ENCODE data around the gene LYPLAL1. TPM values are rescaled to one million over a fixed set of nuclear protein-coding genes. Genes with fewer than 3 reads are reported as not detected.

Gene LYPLAL1
- total and polyA plus RNA-seq, 2 of the 8 experiments (the other 6 are each of a cell fraction or from before 2014, with no cell fraction given): 6.3 to 23.8 TPM

- H3K36me3 ChIP-seq (ENCODE audit: control insufficient read depth in 2 of 4, insufficient read depth in 4 of 4, low read length in 3 of 4): no peaks in the 10 kb centered on the region
- H3K14ac ChIP-seq (ENCODE audit: insufficient read length): no peak overlapping the region
- FAIRE-seq (no peak), DNase-seq (ENCODE audit: low read depth in 1 of 2, low spot score in 2 of 2) (no peak)
- H2AFZ ChIP-seq (ENCODE audit: low read length): no peak overlapping the region
- no peak overlapping the region for H3K18ac ChIP-seq (ENCODE audit: extremely low read depth, low read length)
- no peak overlapping the region for H2BK12ac ChIP-seq (ENCODE audit: low read depth, low read length)
- whole genome bisulfite sequencing, 2 experiments (ENCODE audit: extremely low coverage in 1 of 2, insufficient coverage in 1 of 2, insufficient read length in 1 of 2, insufficient replicate concordance in 2 of 2, low coverage in 1 of 2, low lambda C conversion rate in 2 of 2, missing lambda C conversion rate in 1 of 2): 99% methylated on average over 2 of the region's 2 CpGs; no CpG with 5 or more reads in 1 of the 2 experiments
- H3K4ac ChIP-seq (replicated peaks; ENCODE audit: insufficient read length, low read depth, low read length): no peak overlapping the region
- H2AK5ac ChIP-seq (ENCODE audit: low read depth, low read length): no peak overlapping the region
- no peak overlapping the region for H2BK5ac ChIP-seq (ENCODE audit: low read depth, low read length)
- no peak overlapping the region for H2BK15ac ChIP-seq (ENCODE audit: low read length)
- H3K23me2 ChIP-seq (ENCODE audit: low read depth, low read length): no peaks in the 10 kb centered on the region
- no peak overlapping the region for H2BK20ac ChIP-seq (ENCODE audit: low read length)
- H4K8ac ChIP-seq (ENCODE audit: extremely low read depth, insufficient read depth, low read length): no peak overlapping the region
- no peaks in the 10 kb centered on the region for H3K9me3 ChIP-seq (ENCODE audit: insufficient read depth in 2 of 2, low read depth in 1 of 2, low read length in 1 of 2)
- POLR2A ChIA-PET (ENCODE audit: partially characterized antibody): no interaction called here
- no peak overlapping the region for H3K4me3 ChIP-seq (ENCODE audit: extremely low read depth in 1 of 4, insufficient read depth in 2 of 4, low read depth in 3 of 4, low read length in 4 of 4)
- no peaks in the 10 kb centered on the region for H3K27me3 ChIP-seq (replicated peaks in 1 of 4; ENCODE audit: control insufficient read depth in 3 of 4, extremely low read depth in 1 of 4, insufficient read depth in 3 of 4, low read length in 3 of 4)
- no peak overlapping the region for H4K91ac ChIP-seq (replicated peaks; ENCODE audit: insufficient read length, low read length)
- H3K9ac ChIP-seq (replicated peaks in 1 of 4; ENCODE audit: extremely low read depth in 1 of 4, low read depth in 3 of 4, low read length in 3 of 4): no peak overlapping the region
- H3K4me1 ChIP-seq (replicated peaks in 1 of 4; ENCODE audit: control insufficient read depth in 3 of 4, insufficient read depth in 4 of 4, low read length in 3 of 4): no peaks in the 10 kb centered on the region
- H3K79me2 ChIP-seq (ENCODE audit: control insufficient read depth in 1 of 2, insufficient read depth in 2 of 2, low read length in 2 of 2): no peaks in the 10 kb centered on the region
- H4K20me1 ChIP-seq (replicated peaks in 1 of 2; ENCODE audit: control insufficient read depth in 1 of 2, insufficient read depth in 2 of 2, low read length in 2 of 2): no peaks in the 10 kb centered on the region
- H3K23ac ChIP-seq (ENCODE audit: insufficient read length): no peak overlapping the region
- no peak overlapping the region for H2BK120ac ChIP-seq (replicated peaks; ENCODE audit: low read depth, low read length)
- H3K79me1 ChIP-seq (ENCODE audit: low read depth, low read length): no peaks in the 10 kb centered on the region
- H3K56ac ChIP-seq (replicated peaks; ENCODE audit: insufficient read length, low read depth, low read length): no peak overlapping the region
- CTCF ChIA-PET (ENCODE audit: partially characterized antibody): interaction anchor here (0.9 kb wide), 1 partner anchor 74 kb away, joined by 4 read pairs; no protein-coding TSS in a partner anchor
- no peak overlapping the region for H4K5ac ChIP-seq (ENCODE audit: insufficient read length, low read depth, low read length)
- no peak overlapping the region for H3K27ac ChIP-seq (ENCODE audit: low read depth, low read length)
- H3K4me2 ChIP-seq (ENCODE audit: insufficient read depth in 1 of 2, low read depth in 2 of 2, low read length in 2 of 2): no peak overlapping the region
- TF ChIP-seq ASH2L (IDR thresholded peaks at IDR 0.05; ENCODE audit: low read length): no peak
- no peak for TF ChIP-seq HDAC2 (IDR thresholded peaks at IDR 0.05; ENCODE audit: borderline replicate concordance in 1 of 2, low read depth in 2 of 2, low read length in 2 of 2)
- no peak for TF ChIP-seq KDM1A (IDR thresholded peaks at IDR 0.05; ENCODE audit: borderline replicate concordance, low read length)
- no peak for TF ChIP-seq GABPA (IDR thresholded peaks at IDR 0.05; ENCODE audit: borderline replicate concordance, insufficient read depth, low read length)
- no peak for TF ChIP-seq TAF1 (IDR thresholded peaks at IDR 0.05; ENCODE audit: low read depth, low read length)
- no peak for TF ChIP-seq TBP (IDR thresholded peaks at IDR 0.05; ENCODE audit: low read depth, low read length)
Measured at GRCh38 chr1:219235903-219236481, 62.3 kb downstream of the LYPLAL1 start.

All from H1 (cell line).